Endodermal cell (in vitro differentiated cells): ENCODE data around the gene IGFBP4. TPM values are rescaled to one million over a fixed set of nuclear protein-coding genes. Genes with fewer than 3 reads are reported as not detected.
A peak's percentile ranks its signal among the peaks of the same experiment; 100 is the strongest.

Experiments used
- DNase-seq: peaks from one replicate; pipeline ENCODE4 v3.0.0-alpha.2; 2017
- H3K27ac ChIP-seq: 2 replicates; pipeline ENCODE4 v1.5.1; 2013; ENCODE audit warnings: mild to moderate bottlenecking, low read depth, low read length, moderate library complexity
- H3K27me3 ChIP-seq: 2 replicates; pipeline ENCODE4 v1.6.1; 2013; ENCODE audit warnings: mild to moderate bottlenecking, low read length, moderate library complexity; ENCODE audit not compliant: insufficient read depth, control insufficient read depth, poor library complexity, severe bottlenecking
- H3K36me3 ChIP-seq: 2 replicates; pipeline ENCODE4 v1.7.0; 2013; ENCODE audit warnings: mild to moderate bottlenecking, low read length, moderate library complexity; ENCODE audit not compliant: control insufficient read depth, insufficient read depth
- H3K4me1 ChIP-seq: one replicate; pipeline ENCODE4 v1.7.0; 2013; ENCODE audit warnings: low read length; ENCODE audit not compliant: control insufficient read depth, insufficient read depth
- H3K4me3 ChIP-seq: 2 replicates; pipeline ENCODE4 v1.5.1; 2013; ENCODE audit warnings: mild to moderate bottlenecking, low read length, moderate library complexity
- H3K9ac ChIP-seq: 2 replicates; pipeline ENCODE4 v1.6.1; 2013; ENCODE audit warnings: mild to moderate bottlenecking, low read length, moderate library complexity; ENCODE audit not compliant: poor library complexity, severe bottlenecking; ENCODE audit errors: extremely low read depth
- H3K9me3 ChIP-seq: 2 replicates; pipeline ENCODE4 v1.6.1; 2013; ENCODE audit warnings: mild to moderate bottlenecking, low read length, moderate library complexity; ENCODE audit not compliant: control insufficient read depth
- H3K27ac Mint-ChIP-seq: 2 replicates; pipeline ENCODE4 v1.8.0; 2020; ENCODE audit warnings: mixed read lengths
- H3K27me3 Mint-ChIP-seq: 2 replicates; pipeline ENCODE4 v1.8.0; 2021; ENCODE audit warnings: mild to moderate bottlenecking, mixed read lengths; ENCODE audit not compliant: insufficient read depth
- H3K36me3 Mint-ChIP-seq: 2 replicates; pipeline ENCODE4 v1.8.0; 2020; ENCODE audit warnings: low read depth, mixed read lengths
- H3K4me1 Mint-ChIP-seq: 2 replicates; pipeline ENCODE4 v1.8.0; 2020; ENCODE audit warnings: mixed read lengths
- H3K4me3 Mint-ChIP-seq: 2 replicates; pipeline ENCODE4 v1.8.0; 2020; ENCODE audit warnings: mild to moderate bottlenecking, moderate library complexity, mixed read lengths
- H3K9me3 Mint-ChIP-seq: 2 replicates; pipeline ENCODE4 v1.8.0; 2020; ENCODE audit warnings: mild to moderate bottlenecking, mixed read lengths
- CTCF ChIP-seq: fragments of 200-600 bp; sonication (generic); conservative IDR thresholded peaks from 2 replicates; pipeline ENCODE4 v1.5.0; 2021; ENCODE audit warnings: antibody characterized with exemption, mild to moderate bottlenecking
- WGBS, 2 experiments: methylation state at CpG; one replicate each; pipeline versions ENCODE4 v1.1.5 to v1.1.7; 2013; ENCODE audit warnings: missing lambda C conversion rate in 2 of 2, mixed read lengths in 1 of 2; ENCODE audit not compliant: insufficient coverage in 1 of 2, insufficient read length in 1 of 2; 5-methylcytosine and 5-hydroxymethylcytosine counted together
- total RNA-seq, 2 donors: library from RNA; stranded (reverse); fragmentation: NEBNext Ultra II Directional in 1 of 2; extraction: Animal tissue kit (Norgen Biotek cat#: 25700) in 1 of 2; gene quantifications; 2 replicates in 1 of 2; 3 replicates in 1 of 2; pipeline ENCODE4 v1.2.1, GENCODE V29; 2021

IGFBP4 gene
- total RNA-seq, 2 donors from 2014 or later, result 58.3 to 69.0 TPM

DNA sequence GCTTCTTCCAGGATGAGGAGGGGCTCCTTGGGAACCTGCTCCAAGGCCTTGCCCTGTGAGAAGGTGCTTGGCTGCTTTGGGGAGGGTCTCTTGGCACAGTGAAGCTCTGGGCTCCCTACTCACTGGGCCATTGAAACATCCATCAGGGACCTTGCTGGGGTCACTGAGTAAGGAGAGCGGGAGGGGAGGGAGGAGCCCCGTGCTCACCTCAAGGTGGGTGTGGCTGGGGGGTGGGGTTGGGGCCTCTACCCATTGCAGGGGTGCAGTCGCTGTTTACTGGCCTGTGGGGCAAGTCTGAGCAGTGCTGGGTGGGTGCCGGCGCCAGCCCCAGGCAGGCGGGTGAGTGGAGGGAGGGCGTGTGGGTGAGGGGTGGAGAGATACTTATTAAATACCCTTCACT is 48.2 kb downstream of the IGFBP4 start:
- H3K9ac ChIP-seq, result no peak overlapping the region
- H3K36me3 ChIP-seq, result no peaks in the 10 kb centered on the region
- H3K27ac Mint-ChIP-seq, result no peak overlapping the region
- no peak for TF ChIP-seq CTCF
- H3K27ac ChIP-seq, result no peak overlapping the region
- H3K4me3 Mint-ChIP-seq, result no peak overlapping the region
- DNase-seq, result peak; percentile 86
- H3K9me3 ChIP-seq, result no peaks in the 10 kb centered on the region
- 79 to 95% methylated on average over 4 to 6 of the region's 7 CpGs for WGBS, 2 experiments
- peaks cover 37% of the 10 kb centered on the region for H3K4me1 Mint-ChIP-seq
- H3K27me3 ChIP-seq, result no peaks in the 10 kb centered on the region
- H3K27me3 Mint-ChIP-seq, result peaks cover 10% of the 10 kb centered on the region
- no peaks in the 10 kb centered on the region for H3K36me3 Mint-ChIP-seq
- peaks cover 12% of the 10 kb centered on the region for H3K4me1 ChIP-seq
- no peak overlapping the region for H3K4me3 ChIP-seq
- no peaks in the 10 kb centered on the region for H3K9me3 Mint-ChIP-seq

- Histone ChIP-seq H3K36me3 (no peaks in the 10 kb centered on the region), H3K9ac (no peak overlapping the region), H3K27me3 (no peaks in the 10 kb centered on the region), H3K4me1 (peaks cover 12% of the 10 kb centered on the region), H3K4me3 (no peak overlapping the region), H3K9me3 (no peaks in the 10 kb centered on the region), H3K27ac (no peak overlapping the region)
- peaks cover under 1% of the 10 kb centered on the region for H3K27me3 Mint-ChIP-seq
- H3K9me3 Mint-ChIP-seq, result no peaks in the 10 kb centered on the region
- H3K4me3 Mint-ChIP-seq, result no peak overlapping the region
- H3K27ac Mint-ChIP-seq, result no peak overlapping the region
- peaks cover 36% of the 10 kb centered on the region for H3K4me1 Mint-ChIP-seq
- TF ChIP-seq CTCF, result no peak
- WGBS, 2 experiments, result 93 to 100% methylated on average over 3 to 4 of the region's 4 CpGs
- H3K36me3 Mint-ChIP-seq, result no peaks in the 10 kb centered on the region
- no peak for DNase-seq
These were observed 50.4 kb downstream of the IGFBP4 start for GRCh38 chr17:40493697-40494096.

DNA sequence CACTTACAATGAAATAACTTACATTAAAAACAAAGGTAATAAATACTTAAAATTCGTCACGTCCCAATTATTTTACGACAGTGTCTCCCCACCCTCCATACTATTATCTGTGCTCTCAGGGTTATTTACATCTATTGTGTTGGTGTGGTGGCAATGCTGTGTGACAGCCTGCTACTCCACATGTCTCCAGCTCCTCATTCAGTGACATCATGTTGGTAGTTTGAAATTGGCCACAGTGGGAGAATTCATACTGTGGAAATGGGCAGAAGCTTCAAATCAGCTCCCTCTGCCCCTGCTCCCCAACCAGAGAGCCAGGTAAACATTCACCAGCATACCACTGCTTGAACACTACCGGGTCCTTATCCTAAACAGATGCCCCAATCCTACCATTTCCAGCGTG is 51.9 kb downstream of the IGFBP4 start:
- Mint-ChIP-seq H3K4me3 (no peak overlapping the region), H3K9me3 (peaks cover 5% of the 10 kb centered on the region), H3K27ac (no peak overlapping the region), H3K4me1 (peaks cover 36% of the 10 kb centered on the region), H3K36me3 (no peaks in the 10 kb centered on the region), H3K27me3 (no peaks in the 10 kb centered on the region)
- 67 to 94% methylated on average over 1 to 2 of the region's 5 CpGs for WGBS, 2 experiments
- TF ChIP-seq CTCF, result no peak
- peaks cover 9% of the 10 kb centered on the region for H3K4me1 ChIP-seq
- no peaks in the 10 kb centered on the region for H3K9me3 ChIP-seq
- no peaks in the 10 kb centered on the region for H3K36me3 ChIP-seq
- no peak overlapping the region for H3K4me3 ChIP-seq
- no peak overlapping the region for H3K9ac ChIP-seq
- H3K27me3 ChIP-seq, result no peaks in the 10 kb centered on the region
- no peak for DNase-seq
- H3K27ac ChIP-seq, result no peak overlapping the region
